K562 (cell line): ENCODE results near the gene PHEX. TPM values are rescaled to one million over a fixed set of nuclear protein-coding genes. Genes with fewer than 3 reads are reported as not detected.

Experiments
- ATAC-seq: fragments of 200-7000 bp; cut with Tn5 transposase; 3 replicates; pipeline ENCODE4 v1.9.1; 2020; ENCODE audit warnings: moderate library complexity
- BruUV-seq: library from RNA; stranded (reverse); fragments of 400-500 nt; replicated peaks from 2 replicates; lab custom pipeline; 2021; lab: Mats Ljungman, UMichigan
- CTCF ChIA-PET: fragments of 300-600 bp; formaldehyde crosslinking; extraction: SDS; loops from one replicate; lab custom pipeline; 2021; ENCODE audit warnings: low intra/inter-chr PET ratio; lab: Yijun Ruan, JAX
- POLR2A ChIA-PET: fragments of 300-600, 350-650 bp; sonication (Branson Sonifier 250); formaldehyde crosslinking; extraction: SDS; loops from one replicate; lab custom pipeline; 2021; ENCODE audit warnings: antibody characterized with exemption, inconsistent platforms; lab: Yijun Ruan, JAX
- DNase-seq, 4 experiments: peaks; one replicate each; pipeline versions ENCODE4 v3.0.0 to v3.0.0-alpha.2; 2011 to 2018; ENCODE audit warnings: low spot score in 3 of 4, mixed read lengths in 3 of 4; ENCODE audit errors: extremely low read depth in 1 of 4
- FAIRE-seq: peaks from 2 replicates; lab custom pipeline; 2011; peaks lifted over from hg19 to GRCh38; lab: Jason Lieb, UNC
- H2AFZ ChIP-seq: 2 replicates; pipeline ENCODE4 v1.6.0; 2011; ENCODE audit warnings: low read depth, low read length, control low read depth, inconsistent platforms
- H3K27ac ChIP-seq: fragments of 200-600 bp; 3 replicates; pipeline ENCODE4 v1.8.0; 2011; ENCODE audit warnings: low read depth, mild to moderate bottlenecking, control low read depth, inconsistent platforms, low read length, moderate library complexity, mixed read lengths; ENCODE audit errors: extremely low read depth
- H3K27me3 ChIP-seq, 2 experiments: fragments of 300-600 bp in 1 of 2; 2 replicates in 1 of 2; 3 replicates in 1 of 2; pipeline versions ENCODE4 v1.6.0 to v1.8.0; 2011; ENCODE audit warnings: inconsistent platforms in 2 of 2, low read length in 2 of 2, mild to moderate bottlenecking in 1 of 2, mixed read lengths in 1 of 2, moderate library complexity in 1 of 2; ENCODE audit not compliant: control insufficient read depth in 2 of 2, insufficient read depth in 2 of 2
- H3K36me3 ChIP-seq: fragments of 300-600 bp; 3 replicates; pipeline ENCODE4 v1.8.0; 2011; ENCODE audit warnings: mild to moderate bottlenecking, low read length, inconsistent platforms; ENCODE audit not compliant: control insufficient read depth, insufficient read depth
- H3K4me1 ChIP-seq, 2 experiments: fragments of 200-600 bp in 1 of 2; replicated peaks in 1 of 2; 2 replicates in 1 of 2; 3 replicates in 1 of 2; pipeline versions ENCODE4 v1.5.1 to v1.8.0; 2011; ENCODE audit warnings: inconsistent platforms in 2 of 2, low read length in 2 of 2, mild to moderate bottlenecking in 1 of 2, mixed read lengths in 1 of 2, moderate library complexity in 1 of 2; ENCODE audit not compliant: control insufficient read depth in 2 of 2, insufficient read depth in 2 of 2
- H3K4me2 ChIP-seq: 2 replicates; pipeline ENCODE4 v1.6.1; 2011; ENCODE audit warnings: low read length, control low read depth, inconsistent platforms, mixed read lengths; ENCODE audit not compliant: insufficient read depth
- H3K4me3 ChIP-seq: fragments of 200-600 bp; sonication (generic), shearing (Covaris generic); 2 replicates; pipeline ENCODE4 v1.5.1; 2016; ENCODE audit warnings: control low read depth, inconsistent platforms
- H3K79me2 ChIP-seq: fragments of 200-600 bp; 3 replicates; pipeline ENCODE4 v1.8.0; 2011; ENCODE audit warnings: low read length, inconsistent platforms; ENCODE audit not compliant: control insufficient read depth, insufficient read depth
- H3K9ac ChIP-seq, 2 experiments: 2 replicates each; pipeline versions ENCODE4 v1.6.0 to v1.6.1; 2011; ENCODE audit warnings: low read depth in 2 of 2, low read length in 2 of 2, control low read depth in 1 of 2, inconsistent platforms in 1 of 2, mild to moderate bottlenecking in 1 of 2, mixed read lengths in 1 of 2; ENCODE audit not compliant: insufficient read depth in 1 of 2
- H3K9me1 ChIP-seq: one replicate; pipeline ENCODE4 v1.6.0; 2011; ENCODE audit warnings: inconsistent platforms, mild to moderate bottlenecking, low read length, moderate library complexity; ENCODE audit not compliant: control insufficient read depth, insufficient read depth
- H3K9me3 ChIP-seq: replicated peaks from 2 replicates; pipeline ENCODE4 v1.5.1; 2011; ENCODE audit warnings: low read depth, low read length, inconsistent platforms; ENCODE audit not compliant: control insufficient read depth, insufficient read depth
- H4K20me1 ChIP-seq: replicated peaks from 2 replicates; pipeline ENCODE4 v1.6.1; 2011; ENCODE audit warnings: low read length, inconsistent platforms, mixed read lengths; ENCODE audit not compliant: control insufficient read depth, insufficient read depth
- NCOA4 ChIP-seq: fragments of 450-650 bp; IDR thresholded peaks from 2 replicates; pipeline ENCODE4 v1.6.1; 2018; ENCODE audit warnings: mild to moderate bottlenecking; ENCODE audit not compliant: partially characterized antibody
- POLR3A ChIP-seq: IDR thresholded peaks from 2 replicates; pipeline ENCODE4 v1.6.1; 2011; ENCODE audit warnings: borderline replicate concordance, mild to moderate bottlenecking, moderate library complexity; ENCODE audit not compliant: insufficient read length, insufficient read depth; ENCODE audit errors: extremely low read depth
- ZNF780A ChIP-seq: fragments of 250-450 bp; sonication (Bioruptor Pico); IDR thresholded peaks from 2 replicates; pipeline ENCODE4 v1.5.0; 2021; ENCODE audit warnings: mild to moderate bottlenecking
- WGBS: fragments of 100-300 bp; shearing (Covaris generic); methylation state at CpG from one replicate; pipeline ENCODE4 v1.1.6; 2016; ENCODE audit warnings: low coverage, mixed read lengths; ENCODE audit not compliant: insufficient coverage; ENCODE audit errors: missing lambda C conversion rate; 5-methylcytosine and 5-hydroxymethylcytosine counted together
- in situ Hi-C: fragments of 300-500 bp; cut with MboI; formaldehyde crosslinking; loops from 4 replicates; pipeline ENCODE4 v1.15.0; 2018; ENCODE audit warnings: inconsistent platforms, mixed read lengths
- intact Hi-C: fragments of 100-400 bp; cut with micrococcal nuclease; formaldehyde crosslinking; loops from 2 replicates; pipeline ENCODE4 v1.14.2; 2022
- polyA plus RNA-seq, 8 experiments: library from polyadenylated mRNA; depleted of rRNA in 4 of 8; stranded (reverse) in 5 of 8; unstranded in 3 of 8; fragments of >200 nt; fragmentation: Nextera tagmentation in 2 of 8; fragmentation: Illumina TruSeq in 1 of 8; extraction: Ambion mirVana in 2 of 8; extraction: Trizol in 1 of 8; gene quantifications; 2 replicates each; pipeline versions ENCODE4 v1.2.1 to v1.2.3, GENCODE V29; 2011 to 2014; ENCODE audit warnings: inconsistent platforms in 1 of 8, missing spikeins in 1 of 8
- total RNA-seq, 7 experiments: library from RNA; depleted of rRNA in 6 of 7; stranded (reverse); fragments of >200 nt in 6 of 7; fragmentation: Illumina TruSeq in 2 of 7; extraction: Trizol in 2 of 7; gene quantifications; 2 replicates each; pipeline versions ENCODE4 v1.2.1 to v1.2.3, GENCODE V29; 2011 to 2021; ENCODE audit warnings: low replicate concordance in 1 of 7
- TF ChIP-seq, protein P1 (sequence below): fragments of 450-650 bp; formaldehyde crosslinking; IDR thresholded peaks from 2 replicates; pipeline ENCODE4 v1.4.0; 2020; ENCODE audit warnings: mild to moderate bottlenecking, moderate library complexity
- TF ChIP-seq, protein P2 (sequence below): fragments of 450-650 bp; formaldehyde crosslinking; IDR thresholded peaks from 2 replicates; pipeline ENCODE4 v1.4.0; 2022; ENCODE audit warnings: missing genetic modification characterization

The PHEX gene
- total and polyA plus RNA-seq, 9 of the 15 experiments (the other 6 are each of a cell fraction or from before 2014, with no cell fraction given) = 0.01 to 0.11 (median 0.04) TPM; not detected in 6

GRCh38 chrX:22272613-22273012 lies 240.5 kb downstream of the PHEX start, which contains the start of gene CBLL2 (continued):
- TF ChIP-seq NCOA4 = no peak
- TF ChIP-seq, protein P1, sequence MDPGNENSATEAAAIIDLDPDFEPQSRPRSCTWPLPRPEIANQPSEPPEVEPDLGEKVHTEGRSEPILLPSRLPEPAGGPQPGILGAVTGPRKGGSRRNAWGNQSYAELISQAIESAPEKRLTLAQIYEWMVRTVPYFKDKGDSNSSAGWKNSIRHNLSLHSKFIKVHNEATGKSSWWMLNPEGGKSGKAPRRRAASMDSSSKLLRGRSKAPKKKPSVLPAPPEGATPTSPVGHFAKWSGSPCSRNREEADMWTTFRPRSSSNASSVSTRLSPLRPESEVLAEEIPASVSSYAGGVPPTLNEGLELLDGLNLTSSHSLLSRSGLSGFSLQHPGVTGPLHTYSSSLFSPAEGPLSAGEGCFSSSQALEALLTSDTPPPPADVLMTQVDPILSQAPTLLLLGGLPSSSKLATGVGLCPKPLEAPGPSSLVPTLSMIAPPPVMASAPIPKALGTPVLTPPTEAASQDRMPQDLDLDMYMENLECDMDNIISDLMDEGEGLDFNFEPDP = no peak
- TF ChIP-seq, protein P2, sequence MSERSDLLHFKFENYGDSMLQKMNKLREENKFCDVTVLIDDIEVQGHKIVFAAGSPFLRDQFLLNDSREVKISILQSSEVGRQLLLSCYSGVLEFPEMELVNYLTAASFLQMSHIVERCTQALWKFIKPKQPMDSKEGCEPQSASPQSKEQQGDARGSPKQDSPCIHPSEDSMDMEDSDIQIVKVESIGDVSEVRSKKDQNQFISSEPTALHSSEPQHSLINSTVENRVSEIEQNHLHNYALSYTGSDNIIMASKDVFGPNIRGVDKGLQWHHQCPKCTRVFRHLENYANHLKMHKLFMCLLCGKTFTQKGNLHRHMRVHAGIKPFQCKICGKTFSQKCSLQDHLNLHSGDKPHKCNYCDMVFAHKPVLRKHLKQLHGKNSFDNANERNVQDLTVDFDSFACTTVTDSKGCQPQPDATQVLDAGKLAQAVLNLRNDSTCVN = no peak

- Histone ChIP-seq H3K36me3 (no peaks in the 10 kb centered on the region), H3K27ac (no peak overlapping the region), H3K4me3 (no peak overlapping the region), H4K20me1 (no peaks in the 10 kb centered on the region), H3K9ac (no peak overlapping the region), H3K9me1 (no peaks in the 10 kb centered on the region), H3K27me3 (peaks cover 0 to 4% of the 10 kb centered on the region in 2 experiments; a peak in 1 of 5 replicates), H3K9me3 (no peaks in the 10 kb centered on the region), H3K79me2 (no peaks in the 10 kb centered on the region), H2AFZ (no peak overlapping the region), H3K4me1 (no peaks in the 10 kb centered on the region), H3K4me2 (no peak overlapping the region)
- FAIRE-seq = no peak
- no peak for DNase-seq
- ATAC-seq = no peak
- TF ChIP-seq POLR3A (no peak), ZNF780A (CRISPR knock-in tag) (no peak)
- WGBS = 0% methylated on average over 13 of the region's 15 CpGs
- intact Hi-C loops (no loop called here), in situ Hi-C loops (no loop called here)
- ChIA-PET CTCF (no interaction called here), POLR2A (no interaction called here)
- no TSS peak for BruUV-seq
Observed at GRCh38 chrX:22273714-22274317, 241.7 kb downstream of the PHEX start.
